Stimulated activated CD4-positive, alpha-beta T cell treated with anti-CD3 and anti-CD28 coated beads, Interleukin-15, amount 100 ng/mL, for 48 hours (primary cell): ENCODE results near the gene SPRR4.
"Not testable (repeated sequence)": the region's sequence is repeated elsewhere in the genome, so short reads cannot be mapped to it uniquely, and the experiment has no call there.

ENCODE experiments used
- DNase-seq, 2 donors: peaks; one replicate each; pipeline ENCODE4 v3.0.0-alpha.2; 2020; ENCODE audit warnings: low read depth in 2 of 2

Gene SPRR4

GRCh38 chr1:153021829-153022228 lies 51.4 kb downstream of the SPRR4 start:
- DNase-seq, result not testable (repeated sequence)
